NCI-H460 (cell line): Measurements from ENCODE around the gene PTPN21. TPM values are rescaled to one million over a fixed set of nuclear protein-coding genes. Genes with fewer than 3 reads are reported as not detected.
A peak's percentile ranks its signal among the peaks of the same experiment; 100 is the strongest.

Source experiments
- DNase-seq: peaks from one replicate; pipeline ENCODE4 v3.0.0-alpha.2; 2016; ENCODE audit warnings: low read depth; ENCODE audit errors: extremely low read depth
- total RNA-seq: library from RNA; depleted of rRNA; stranded (reverse); fragments of >200 nt; shearing (Covaris generic); gene quantifications from 2 replicates; pipeline ENCODE4 v1.2.3, GENCODE V29; 2014

PTPN21 gene
- total RNA-seq, 1 experiment from 2014 or later = 5.0 TPM

DNA sequence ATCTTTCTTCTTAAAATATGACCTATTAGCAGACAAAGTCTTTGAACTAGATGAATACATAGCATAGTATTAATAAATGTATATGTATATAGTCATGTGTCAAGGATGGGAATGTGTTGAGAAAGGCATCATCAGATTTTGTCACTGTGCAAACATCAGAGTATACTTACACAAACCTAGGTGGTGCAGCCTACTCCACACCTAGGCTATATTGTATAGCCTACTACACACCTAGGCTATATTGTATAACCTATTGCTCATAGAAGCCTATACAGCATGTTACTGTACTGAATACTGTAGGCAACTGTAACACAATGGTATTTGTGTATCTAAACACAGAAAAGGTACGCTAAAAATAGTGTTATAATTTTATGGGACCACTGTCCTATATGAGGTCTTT, 47.6 kb downstream of the PTPN21 start:
- DNase-seq = no peak

- no peak for DNase-seq
Measured at GRCh38 chr14:88505621-88506020, 49.2 kb downstream of the PTPN21 start.

DNA sequence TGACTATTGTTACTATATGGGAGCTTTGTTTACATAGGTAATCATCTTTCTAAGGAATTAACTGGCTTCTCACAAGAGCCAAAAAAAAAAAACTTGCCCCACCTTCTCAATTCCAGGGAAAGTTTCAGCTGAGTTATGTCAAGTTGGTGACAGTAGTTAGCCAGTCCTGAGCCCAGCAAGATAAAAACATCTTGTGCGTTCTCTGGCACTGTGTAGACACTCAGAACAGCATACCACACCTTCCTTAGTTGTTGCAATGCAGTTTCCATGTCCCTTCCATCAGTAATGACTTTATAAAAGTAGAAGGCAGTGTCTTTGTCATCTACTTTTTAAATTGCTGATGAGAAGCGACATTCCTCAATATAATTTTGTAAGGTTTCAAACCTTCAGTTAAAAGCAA, 50.2 kb downstream of the PTPN21 start:
- no peak for DNase-seq

- DNase-seq = no peak
Measured at GRCh38 chr14:88503754-88504406, 50.9 kb downstream of the PTPN21 start.

GRCh38 chr14:88502740-88503139, 52.1 kb downstream of the PTPN21 start:
- DNase-seq = no peak

DNA sequence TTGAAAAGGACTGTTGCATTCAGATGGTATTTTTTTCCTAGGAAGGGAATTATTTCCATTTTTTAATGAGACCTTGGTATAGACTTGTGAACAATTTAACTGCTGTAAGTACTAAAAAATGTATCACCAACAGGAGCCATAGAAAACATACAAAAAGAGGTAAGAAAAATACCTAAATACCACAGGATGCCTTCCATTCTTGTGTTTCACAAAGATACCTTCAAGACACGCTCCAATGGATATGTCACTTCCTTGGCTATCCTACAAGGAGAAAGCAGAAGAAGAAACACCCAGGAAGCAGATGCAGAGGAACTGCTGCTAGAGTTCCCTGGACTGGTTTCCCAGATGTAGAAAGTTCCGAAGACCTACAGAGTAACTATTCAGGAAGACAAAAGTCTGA, 54.2 kb downstream of the PTPN21 start:
- DNase-seq = no peak

DNA sequence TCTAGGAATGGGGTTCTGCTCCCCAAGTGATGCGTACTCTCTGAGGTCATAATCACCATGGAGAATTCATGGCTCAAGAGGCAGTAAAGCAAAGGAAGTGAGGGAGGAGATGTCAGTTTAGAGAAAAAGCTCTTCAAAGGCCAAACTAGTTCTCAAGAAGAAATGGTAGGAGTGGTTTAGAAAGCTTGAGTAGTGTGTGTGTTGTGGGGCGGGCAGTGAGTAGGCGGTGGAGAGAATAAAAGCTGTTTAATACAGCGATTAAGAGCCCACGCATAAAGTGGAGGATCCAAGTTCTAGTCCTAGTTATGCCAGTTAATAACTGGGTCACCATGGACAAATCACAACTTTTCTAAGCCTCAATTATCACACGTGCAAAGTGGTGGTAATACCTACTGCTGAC, 55.6 kb downstream of the PTPN21 start:
- no peak for DNase-seq

GRCh38 chr14:88496414-88496813, 58.4 kb downstream of the PTPN21 start:
- DNase-seq = no peak

- DNase-seq = no peak
Measured at GRCh38 chr14:88493392-88494185, 61.2 kb downstream of the PTPN21 start.

DNA sequence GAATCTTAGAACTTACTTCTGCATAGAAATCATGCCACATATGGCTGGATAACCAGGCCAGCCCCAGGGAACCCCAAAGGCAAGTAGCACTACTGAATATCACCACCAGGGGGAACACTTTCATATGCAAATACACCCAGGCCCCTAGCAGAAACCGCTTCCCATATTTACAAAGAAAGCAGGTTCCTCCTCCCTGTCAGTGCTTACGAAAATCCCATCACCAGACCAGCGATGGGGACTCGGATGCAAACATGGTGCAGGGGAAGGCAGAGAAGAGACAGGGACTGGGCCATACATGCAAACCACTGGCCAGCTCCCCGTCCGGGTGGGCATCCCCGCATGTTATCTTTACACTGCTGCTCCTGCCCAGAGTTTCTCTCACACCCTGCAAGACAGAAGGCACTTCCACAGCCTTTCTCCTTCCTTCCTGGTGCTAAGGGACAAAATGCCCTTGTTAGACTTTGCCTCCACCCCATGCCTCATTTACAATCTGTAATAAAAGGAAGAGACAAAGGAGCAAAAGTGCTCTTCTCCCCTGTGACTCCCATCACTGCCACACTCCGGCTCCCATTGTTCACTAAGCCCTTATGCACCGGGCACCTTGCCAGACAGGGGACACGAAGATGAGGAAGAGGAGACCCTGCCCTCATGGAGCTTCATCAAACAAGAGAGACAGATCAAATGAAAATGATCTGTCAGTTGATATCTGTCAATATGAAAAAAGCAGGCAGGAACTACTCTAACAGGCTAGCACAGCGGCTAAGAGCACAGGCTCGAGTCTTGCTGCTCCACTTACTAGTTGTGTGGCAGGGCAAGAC, 62.3 kb downstream of the PTPN21 start:
- DNase-seq = peak; percentile 73

DNA sequence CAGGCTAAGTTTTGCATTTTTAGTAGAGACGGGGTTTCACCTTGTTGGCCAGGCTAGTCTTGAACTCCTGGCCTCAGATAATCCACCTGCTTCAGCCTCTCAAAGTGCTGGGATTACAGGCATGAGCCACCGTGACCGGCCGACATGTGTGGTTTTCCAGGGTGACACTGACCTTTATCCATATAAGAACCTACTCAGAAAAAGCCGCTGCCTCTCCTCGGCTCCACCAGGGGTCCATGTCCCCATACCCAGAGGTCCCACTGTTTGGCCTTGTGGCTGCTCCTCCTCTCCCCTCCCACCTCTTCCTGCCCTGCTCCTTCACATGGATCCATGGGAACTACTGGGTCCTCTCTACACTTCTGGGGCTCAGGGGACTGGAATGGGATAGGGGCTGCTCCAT, 64.6 kb downstream of the PTPN21 start:
- DNase-seq = no peak

DNA sequence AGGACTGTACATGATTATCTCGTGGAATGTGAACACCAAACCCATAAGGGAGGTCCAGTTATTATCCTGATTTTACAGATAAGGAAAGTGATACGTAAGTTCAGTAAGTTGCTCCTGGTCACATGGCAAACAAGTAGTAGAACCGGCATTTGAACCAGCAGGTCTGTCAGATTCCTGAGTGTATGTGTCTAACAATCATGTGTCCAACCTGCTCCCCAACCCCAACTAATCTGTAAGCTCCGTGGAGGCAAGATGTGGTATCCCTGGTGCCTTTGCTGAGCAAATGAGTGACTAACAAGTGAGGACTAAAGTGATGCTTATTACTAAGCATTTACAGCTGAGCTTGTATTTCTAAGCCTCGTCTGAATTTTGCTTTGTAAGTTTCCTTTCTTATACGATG, 65.9 kb downstream of the PTPN21 start:
- no peak for DNase-seq

GRCh38 chr14:88488081-88488480, 66.7 kb downstream of the PTPN21 start:
- no peak for DNase-seq

- DNase-seq = no peak
Measured at GRCh38 chr14:88482524-88482923, 72.3 kb downstream of the PTPN21 start.

DNA sequence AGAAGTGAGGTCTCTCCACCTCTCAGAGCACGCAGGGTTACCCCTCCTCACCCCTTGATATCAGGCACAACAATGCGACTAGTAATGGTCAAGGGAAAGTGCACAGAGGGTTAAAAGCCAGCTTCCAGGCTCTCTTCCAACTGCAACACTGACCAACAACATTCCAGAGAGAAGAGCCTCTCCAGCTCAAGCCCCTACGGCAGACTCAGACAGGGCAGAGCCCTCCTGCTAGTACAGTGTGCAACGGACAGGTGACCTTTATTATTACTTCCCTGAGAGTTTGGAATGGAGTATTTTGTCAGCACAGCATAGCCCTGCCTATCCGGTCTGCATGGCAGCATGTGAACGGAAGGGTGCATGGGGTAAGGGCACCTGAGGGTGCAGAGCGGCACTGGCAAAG, 73.0 kb downstream of the PTPN21 start:
- no peak for DNase-seq

DNA sequence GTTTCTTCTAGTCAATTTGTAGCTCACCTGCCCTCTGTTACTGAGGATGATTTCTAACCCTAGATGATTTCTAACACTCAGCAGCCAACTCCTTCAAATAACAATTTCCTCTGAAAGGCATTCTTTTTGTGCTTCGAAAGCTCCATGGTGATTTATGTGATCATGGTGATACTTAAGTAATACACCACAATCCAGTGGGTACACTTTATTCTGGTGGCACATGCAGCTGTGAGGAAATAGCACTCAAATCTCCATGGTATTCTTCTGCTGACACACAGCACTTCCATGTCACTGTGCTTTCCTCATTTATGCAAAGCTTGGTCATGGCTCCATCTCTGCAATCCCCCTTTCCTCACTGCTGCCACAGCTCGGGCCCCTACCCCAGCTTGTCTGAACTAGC, 73.7 kb downstream of the PTPN21 start:
- no peak for DNase-seq

DNA sequence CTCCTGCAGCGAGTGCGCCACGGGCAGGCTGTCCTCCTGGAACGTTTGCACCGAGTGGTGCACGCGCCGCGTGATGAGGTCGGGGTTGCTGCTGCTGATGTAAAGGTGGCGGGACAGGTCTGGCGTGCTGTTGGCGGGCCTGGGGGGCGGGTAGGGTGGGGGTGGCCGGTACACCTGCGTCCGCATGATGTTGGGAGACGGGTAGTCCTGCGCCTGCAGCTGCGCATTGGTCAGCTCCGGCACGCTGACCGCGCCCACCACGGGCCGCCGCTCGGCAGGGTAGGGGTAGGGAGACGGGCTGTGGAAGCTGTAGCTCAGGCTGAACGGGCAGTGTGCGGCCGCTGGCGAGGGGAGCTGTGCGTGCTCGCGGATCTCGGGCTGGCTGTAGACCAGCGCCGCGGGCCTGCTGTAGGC, 75.2 kb downstream of the PTPN21 start:
- DNase-seq = no peak

GRCh38 chr14:88478931-88479330, 75.9 kb downstream of the PTPN21 start:
- DNase-seq = no peak

DNA sequence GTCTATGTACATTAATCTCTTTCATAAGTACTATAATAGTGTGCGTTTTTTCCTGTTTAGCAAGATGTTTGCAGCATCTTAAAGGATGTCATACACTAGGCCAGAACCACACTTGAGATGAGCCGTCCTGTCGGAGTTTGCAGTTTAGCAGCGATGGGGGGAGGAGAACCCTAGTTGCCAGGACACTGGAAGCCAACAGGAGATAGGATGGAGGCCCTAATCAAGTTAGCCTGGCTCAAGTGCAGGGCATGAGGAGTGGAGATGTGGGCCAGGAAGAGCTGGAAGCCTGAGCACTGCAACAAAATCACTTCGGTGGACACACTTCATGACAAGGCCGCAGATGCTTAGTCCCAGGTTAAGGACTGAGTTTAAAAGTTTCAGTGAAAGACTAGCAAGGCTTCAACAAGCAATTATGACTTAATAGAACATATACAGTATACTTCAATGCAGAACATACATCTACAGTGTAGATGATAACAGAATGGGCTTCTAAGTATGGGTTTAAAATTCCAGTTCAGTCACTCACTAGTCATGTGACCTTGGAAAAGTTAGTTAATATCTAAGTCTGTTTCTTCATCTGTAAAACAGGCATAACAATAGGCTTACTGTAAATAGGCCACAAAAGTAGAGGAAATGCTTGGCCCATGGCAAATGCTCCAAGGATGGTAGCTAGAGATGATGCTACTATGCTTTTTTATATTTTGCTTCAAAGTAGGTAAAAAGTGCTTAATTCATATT, 77.1 kb downstream of the PTPN21 start:
- DNase-seq = no peak

DNA sequence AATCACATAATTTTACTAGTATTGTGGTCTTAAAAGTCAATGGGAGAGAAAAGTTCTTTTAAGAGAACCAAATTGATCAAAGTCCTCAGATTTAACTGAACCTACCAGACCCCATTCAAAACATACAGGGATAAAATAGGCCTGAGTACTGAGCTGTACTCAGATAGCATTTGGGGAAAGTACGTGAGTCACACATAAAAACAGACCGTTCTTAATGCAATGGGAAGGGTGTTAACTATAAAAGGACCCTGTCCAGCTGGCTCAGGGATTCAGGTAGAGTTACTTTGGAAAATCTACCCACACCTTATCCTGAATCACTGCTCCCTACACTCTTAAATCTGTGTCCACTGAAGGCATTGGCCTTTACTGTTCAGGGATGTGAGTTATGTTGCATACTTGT, 78.0 kb downstream of the PTPN21 start:
- DNase-seq = no peak

DNA sequence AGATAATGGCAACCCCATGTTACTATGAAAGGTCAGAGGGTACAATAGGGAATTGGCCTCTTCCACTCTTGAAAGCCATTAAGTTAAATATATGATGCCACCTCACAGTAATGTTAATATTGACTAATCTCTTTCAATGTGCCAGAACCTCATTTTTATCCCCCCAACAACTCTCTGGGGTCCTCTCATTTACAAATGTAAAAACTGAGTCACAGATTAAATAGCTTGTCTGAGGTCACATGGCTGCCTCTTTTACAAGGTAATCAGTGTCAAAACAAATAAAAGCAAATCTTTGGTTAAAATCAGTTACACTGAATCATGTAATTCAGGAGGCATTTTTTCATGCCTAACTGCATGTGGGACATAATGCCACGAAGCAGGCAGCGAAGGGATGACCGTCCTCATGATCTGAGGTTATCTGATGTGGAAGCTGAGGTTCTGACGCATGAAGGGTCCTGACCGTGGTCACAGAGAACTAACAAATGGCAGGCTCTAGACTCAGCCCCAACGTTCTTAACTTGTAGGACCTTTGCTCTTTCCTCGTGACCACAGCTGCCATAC, 78.5 kb downstream of the PTPN21 start:
- DNase-seq = no peak
